GM12875 (cell line): ENCODE measurements around the gene CGAS.
"Not testable (repeated sequence)": the region's sequence is repeated elsewhere in the genome, so short reads cannot be mapped to it uniquely, and the experiment has no call there.

Experiments
- H3K4me3 ChIP-seq: one replicate; pipeline ENCODE4 v1.5.1; 2011; ENCODE audit warnings: low read depth, low read length, control low read depth
- TF ChIP-seq, protein P1 (sequence below): IDR thresholded peaks from 2 replicates; pipeline ENCODE4 v1.5.1; 2011; ENCODE audit warnings: low read depth, mild to moderate bottlenecking, control low read depth, inconsistent platforms, low read length, moderate library complexity, borderline replicate concordance; ENCODE audit not compliant: insufficient read depth

Gene CGAS

DNA sequence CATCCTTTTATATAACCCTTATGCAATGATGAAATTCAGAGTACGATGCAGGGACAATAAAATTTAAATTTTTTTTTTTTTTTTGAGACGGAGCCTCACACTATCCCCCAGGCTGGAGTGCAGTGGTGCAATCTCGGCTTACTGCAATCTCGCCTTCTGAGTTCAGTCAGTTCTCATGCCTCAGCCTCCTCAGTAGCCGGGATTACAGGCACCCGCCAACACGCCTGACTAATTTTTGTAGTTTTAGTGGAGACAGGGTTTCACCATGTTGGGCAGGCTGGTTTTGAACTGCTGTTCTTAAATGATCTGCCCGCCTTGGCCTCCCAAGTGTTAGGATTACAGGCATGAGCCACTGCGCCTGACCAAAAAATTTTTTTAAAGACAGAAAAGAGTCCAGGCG lies 24.6 kb upstream of the CGAS start:
- TF ChIP-seq, protein P1, sequence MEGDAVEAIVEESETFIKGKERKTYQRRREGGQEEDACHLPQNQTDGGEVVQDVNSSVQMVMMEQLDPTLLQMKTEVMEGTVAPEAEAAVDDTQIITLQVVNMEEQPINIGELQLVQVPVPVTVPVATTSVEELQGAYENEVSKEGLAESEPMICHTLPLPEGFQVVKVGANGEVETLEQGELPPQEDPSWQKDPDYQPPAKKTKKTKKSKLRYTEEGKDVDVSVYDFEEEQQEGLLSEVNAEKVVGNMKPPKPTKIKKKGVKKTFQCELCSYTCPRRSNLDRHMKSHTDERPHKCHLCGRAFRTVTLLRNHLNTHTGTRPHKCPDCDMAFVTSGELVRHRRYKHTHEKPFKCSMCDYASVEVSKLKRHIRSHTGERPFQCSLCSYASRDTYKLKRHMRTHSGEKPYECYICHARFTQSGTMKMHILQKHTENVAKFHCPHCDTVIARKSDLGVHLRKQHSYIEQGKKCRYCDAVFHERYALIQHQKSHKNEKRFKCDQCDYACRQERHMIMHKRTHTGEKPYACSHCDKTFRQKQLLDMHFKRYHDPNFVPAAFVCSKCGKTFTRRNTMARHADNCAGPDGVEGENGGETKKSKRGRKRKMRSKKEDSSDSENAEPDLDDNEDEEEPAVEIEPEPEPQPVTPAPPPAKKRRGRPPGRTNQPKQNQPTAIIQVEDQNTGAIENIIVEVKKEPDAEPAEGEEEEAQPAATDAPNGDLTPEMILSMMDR = no peak
- no peak overlapping the region for H3K4me3 ChIP-seq

DNA sequence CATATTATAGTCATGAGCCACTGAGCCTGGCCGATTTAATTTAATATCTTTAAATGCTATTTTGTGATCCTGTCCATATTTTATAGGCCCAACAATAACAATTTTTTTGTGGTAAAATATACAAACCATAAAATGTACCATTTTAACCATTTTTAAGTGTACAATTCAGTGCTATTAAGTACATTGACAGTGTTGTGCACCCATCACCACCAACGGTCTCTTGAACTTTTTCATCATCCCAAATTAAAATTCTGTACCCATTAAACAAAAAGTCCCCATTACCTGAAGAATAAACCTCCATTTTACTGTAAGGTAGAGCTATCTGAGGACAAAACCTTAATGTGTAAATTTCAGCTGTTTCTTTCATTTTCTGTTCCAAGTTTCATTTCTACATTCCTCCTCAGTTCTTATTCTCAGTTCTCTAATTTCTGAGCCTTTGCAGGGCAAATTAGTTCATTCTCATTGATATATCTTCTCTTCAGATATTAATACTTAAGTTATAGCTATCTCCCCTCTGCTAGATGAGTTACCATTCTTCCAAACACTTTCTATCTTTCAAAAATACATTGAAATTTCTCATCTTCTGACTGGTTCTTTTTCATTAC lies 19.7 kb upstream of the CGAS start:
- TF ChIP-seq, protein P1 = no peak

DNA sequence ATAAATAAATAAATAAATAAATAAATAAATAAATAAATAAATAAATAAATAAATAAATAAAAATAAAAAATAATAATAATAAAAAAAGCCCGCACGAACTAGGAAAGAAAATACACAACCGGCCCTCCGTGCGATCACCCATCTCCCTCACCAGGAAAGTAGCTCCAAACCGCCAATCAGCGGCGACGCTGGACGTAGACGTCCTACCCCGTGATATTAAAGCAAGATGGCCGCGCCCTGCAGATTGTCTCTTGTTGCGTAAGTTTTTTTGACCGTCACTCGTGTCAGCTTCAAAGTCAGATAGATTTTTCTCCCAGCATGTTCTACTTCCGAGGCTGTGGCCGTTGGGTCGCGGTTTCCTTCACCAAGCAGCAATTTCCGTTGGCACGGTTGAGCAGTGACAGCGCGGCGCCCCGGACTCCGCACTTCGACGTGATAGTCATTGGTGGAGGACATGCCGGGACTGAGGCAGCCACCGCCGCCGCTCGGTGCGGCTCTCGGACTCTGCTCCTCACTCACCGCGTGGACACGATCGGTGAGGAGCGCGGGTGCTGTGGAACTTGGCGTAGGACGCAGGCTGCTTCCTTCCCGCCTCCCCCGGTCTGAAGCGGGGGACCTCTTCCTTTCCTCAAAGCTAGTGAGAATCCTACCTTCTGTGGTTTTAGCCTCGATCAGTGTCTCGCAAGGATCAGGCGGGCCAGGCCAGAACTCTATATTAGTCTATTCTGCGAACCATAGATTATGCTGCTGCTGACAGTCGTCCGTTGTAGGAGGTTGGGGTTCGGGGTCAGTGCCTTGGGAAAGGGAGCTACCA lies 9.6 kb upstream of the CGAS start, which contains the start of gene MTO1:
Gene MTO1, plus strand, starts transcription at position 201 of the 814 bp plus-strand sequence. Its CDS starts 118 bp downstream, at position 319.
- TF ChIP-seq, protein P1 = no peak
- peak within 1 kb of the TSS; percentile 85 for H3K4me3 ChIP-seq

More for the DNA sequence above, 19.7 kb upstream of the CGAS start:
- no peak overlapping the region for H3K4me3 ChIP-seq

DNA sequence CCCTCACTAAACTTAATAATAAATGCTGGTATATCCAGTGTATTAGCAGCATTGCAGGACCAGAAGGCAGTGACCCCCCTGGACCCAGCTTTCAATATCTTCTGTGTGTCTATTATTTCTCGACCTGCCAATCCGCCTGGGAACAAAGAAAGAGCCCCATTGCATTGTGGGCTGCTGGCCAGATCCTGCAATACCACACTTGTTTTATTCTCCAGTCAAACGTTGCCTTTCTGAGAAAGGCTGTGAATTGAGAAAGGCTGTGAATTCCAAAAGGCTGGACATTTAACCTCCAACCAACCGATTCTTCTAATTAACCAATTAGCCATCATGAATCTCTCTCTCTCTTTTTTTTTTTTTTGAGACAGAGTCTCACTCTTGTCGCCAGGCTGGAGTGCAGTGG lies 8.0 kb upstream of the CGAS start:
- TF ChIP-seq, protein P1 = no peak
- no peak overlapping the region for H3K4me3 ChIP-seq

DNA sequence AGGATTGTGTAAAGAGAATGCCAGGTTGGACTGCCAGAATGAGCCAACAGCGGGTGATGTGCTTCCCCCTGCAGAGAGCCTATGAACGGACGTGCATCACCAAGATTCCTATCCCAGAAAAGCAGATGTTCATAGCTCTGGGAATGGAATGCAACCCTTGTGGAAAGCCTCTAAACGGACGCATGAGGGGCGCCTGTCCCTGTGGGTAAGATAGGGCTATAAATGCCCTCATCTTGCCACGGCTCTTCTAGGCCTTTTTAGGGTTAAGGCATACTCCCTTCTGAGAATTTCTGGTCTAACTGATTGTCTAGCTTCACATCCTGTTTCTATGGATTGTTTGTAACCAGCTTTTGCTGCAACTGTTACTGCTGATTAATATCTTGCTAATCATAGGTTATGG lies 7.4 kb upstream of the CGAS start:
- H3K4me3 ChIP-seq = not testable (repeated sequence)

DNA sequence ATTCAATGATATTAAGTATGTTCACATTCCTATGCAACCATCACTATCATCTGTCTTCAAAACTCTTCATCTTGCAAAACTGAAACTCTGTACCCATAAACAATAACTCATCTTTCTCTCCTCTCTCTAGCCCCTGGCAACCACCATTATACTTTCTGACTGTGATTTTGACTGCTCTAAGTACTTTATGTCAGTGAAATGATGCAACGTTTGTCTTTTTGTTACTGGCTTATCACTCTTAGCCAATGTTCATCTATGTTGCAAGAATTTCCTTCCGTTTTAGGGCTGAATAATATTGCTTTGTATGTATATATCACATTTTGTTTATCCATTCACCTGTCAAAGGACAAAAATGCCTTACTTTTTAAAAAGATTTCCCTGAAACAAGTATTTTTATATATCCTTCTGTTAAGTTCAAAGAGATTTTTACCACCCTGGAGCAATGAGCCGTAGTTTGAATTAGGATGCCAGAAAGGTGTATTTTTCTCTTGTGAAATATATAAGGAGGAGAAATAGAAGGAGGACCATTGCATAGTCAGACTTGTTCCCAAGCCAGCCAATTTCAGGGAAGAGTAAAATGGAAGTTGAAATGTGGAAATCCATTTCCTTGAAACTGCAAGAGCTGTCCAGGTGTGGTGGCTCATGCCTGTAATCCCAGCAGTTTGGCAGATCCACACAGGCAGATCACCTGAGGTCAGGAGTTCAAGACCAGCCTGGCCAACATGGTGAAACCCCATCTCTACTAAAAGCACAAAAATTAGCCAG lies 4.0 kb upstream of the CGAS start:
- TF ChIP-seq, protein P1 = no peak
- H3K4me3 ChIP-seq = no peak overlapping the region
